GM19025 (cell line): Measurements from ENCODE around the gene TUT1.
"Not testable (repeated sequence)": the region's sequence is repeated elsewhere in the genome, so short reads cannot be mapped to it uniquely, and the experiment has no call there.

Experiments used
- ATAC-seq: cut with Tn5 transposase; IDR thresholded peaks from one replicate; pipeline ENCODE4 v1.9.1; 2021; ENCODE audit warnings: mild to moderate bottlenecking, low read depth, moderate library complexity; ENCODE audit not compliant: unreplicated experiment

TUT1 gene

DNA sequence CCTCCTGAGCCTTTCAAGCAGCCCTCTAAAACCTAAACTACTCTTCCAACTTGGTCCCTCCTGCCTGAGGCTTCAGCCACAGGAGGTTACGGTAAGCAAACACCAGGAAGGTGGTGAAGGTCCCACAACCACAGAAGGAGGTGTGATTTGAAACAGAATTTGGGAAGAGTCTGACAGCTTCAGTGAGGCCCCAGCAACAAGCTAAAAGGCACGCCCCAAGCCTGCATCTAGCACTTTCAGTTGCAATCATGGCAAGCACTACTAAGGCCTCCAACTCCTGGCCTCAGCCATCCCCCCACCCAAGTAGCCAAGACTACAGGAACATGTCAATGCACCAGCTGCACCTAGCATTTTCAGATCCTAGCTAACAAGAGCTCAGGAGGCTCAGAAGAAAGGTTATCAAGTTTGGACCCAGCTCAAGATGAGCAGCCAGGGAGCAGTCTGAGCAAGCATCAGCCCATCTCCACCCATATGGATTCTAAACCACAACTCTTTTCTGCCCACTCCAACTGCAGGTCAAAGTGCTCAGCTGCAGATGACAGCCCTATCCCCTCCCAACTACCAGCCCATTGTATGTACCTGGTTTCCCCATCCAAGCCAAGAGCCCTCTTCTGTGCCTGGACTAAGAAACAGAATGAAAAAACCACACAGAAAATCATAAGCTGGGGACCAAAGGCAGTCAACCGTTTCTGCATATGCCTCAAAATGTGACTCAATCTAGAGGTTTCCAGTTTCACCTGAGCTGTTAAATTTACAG, 34.3 kb downstream of the TUT1 start:
- ATAC-seq = peak; percentile 27

DNA sequence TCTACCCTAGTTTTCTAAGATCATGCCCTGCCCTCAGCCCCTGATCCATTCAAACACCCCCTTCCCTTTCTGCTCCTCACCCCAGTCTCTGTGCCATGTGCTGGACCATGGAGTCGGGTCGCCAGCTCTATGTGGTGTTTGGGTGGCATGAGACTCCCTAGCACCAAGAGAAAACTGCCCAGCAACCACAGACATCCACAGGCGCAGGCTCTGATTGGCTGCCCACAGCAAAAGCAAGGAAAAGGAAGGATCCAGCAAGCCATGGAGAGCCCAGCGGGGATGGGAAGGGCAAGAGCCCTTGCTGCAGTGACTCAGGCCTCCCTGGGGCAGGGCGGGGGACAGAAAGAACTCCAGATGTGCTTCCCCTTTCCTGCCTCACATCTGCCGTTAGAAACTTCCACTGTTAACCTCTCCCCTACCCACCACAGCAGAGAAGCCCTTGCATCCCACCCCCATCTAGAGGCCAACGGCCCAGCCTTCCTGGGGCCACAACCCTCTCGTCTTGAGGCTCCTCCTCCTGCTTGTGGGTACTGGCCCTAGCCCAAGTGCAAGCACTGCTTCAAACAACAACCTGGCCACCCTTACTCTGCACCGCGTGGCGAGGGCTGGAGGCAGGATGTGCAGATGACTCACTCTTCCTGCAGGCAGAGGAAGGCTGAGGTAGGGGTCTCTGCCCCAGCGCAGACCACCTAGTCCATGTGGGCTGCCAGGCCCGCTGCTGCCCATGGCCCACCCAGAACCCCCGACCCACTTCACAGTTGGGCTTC, 35.0 kb downstream of the TUT1 start:
- ATAC-seq = peak; percentile 36

DNA sequence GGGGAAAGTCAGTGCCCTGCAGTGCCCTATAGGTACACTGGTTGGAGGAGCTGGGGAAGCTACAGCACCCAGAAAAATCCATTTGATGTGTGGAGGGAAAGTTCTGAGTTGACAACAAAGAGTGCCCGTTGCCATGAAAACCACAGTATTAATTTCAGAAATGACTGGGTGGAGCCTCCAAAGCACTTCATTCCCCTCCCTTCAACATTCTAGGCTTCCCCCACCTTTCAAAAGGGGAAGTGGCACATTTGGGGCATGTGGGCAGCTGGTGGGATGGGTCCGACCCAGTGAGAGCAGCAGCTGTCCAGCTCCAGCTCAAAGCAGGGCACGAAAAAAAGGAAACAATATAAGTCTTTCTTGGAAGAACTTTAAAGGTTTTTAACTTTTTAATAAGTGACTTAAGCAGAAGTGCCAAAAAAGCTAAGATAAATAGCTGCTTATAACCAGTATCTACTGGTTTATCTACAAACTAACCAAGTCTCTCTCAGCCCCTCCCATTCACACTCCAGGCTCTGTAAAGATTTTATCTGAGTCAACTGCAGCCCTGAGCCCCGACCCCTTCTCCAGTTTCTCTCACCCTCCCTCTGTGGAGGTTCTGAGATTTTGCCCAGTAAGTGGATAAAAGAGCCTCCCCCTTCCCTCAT, 35.7 kb downstream of the TUT1 start:
- no peak for ATAC-seq

DNA sequence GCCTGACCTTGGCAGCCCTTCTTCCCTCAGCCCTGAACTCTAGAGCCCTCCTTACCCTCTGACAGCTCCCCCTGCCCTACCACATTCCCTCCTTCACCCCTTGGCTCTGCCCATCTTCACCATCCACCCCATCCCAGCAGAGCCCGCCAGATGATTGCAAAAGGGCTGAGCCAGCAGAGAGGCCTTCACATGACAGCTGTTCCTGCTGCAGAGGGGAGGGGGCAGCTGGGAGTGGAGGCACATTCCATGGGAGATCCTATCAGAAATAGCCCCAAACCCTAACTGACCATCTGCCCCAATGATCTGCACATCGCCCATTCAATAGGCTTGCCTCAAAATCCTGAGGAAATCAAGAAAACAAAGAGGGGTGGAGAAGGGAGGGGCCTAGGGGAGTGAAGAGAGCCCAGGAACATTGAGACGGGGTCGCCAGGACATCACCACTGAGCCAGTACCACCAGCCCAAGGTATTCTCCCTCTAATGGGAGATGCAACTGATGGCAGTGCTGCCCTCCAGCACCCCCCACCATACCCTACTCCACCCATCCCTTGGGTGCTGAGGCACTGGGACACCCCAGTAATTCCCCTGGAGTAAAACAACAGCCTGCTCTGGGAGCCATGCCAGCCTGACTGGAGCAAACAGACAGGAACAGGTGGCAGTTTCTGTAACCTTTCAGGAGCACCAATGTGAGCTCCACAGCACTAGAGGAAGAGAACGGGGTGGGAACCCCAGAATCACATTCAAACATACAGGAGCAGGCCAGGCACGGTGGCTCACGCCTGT, 36.7 kb downstream of the TUT1 start:
- ATAC-seq = no peak

DNA sequence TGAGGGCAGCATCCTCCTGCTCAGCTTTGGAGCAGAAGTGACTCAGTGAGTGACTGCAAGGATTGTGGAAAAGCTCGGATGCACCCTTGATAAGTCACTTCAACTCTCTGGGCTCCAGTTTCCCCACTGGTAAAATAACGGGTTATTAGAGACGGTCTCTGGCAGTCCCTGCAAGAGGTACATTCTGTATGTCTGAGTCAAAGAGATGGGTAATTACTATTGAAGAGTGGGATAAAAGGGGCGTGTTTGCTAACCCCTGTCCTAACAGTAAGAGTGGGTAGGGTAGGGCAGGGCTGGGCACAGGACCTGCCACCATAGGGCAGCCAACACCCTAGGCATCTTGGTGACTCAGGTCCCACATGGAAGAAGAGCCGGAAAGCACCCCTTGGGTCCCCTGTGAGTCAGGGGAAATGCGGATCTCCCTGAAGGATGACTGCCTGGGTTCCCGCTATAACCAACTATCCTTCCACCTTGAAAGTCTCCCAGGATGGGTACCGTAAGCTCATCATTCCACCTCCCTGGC, 37.4 kb downstream of the TUT1 start:
- ATAC-seq = no peak

DNA sequence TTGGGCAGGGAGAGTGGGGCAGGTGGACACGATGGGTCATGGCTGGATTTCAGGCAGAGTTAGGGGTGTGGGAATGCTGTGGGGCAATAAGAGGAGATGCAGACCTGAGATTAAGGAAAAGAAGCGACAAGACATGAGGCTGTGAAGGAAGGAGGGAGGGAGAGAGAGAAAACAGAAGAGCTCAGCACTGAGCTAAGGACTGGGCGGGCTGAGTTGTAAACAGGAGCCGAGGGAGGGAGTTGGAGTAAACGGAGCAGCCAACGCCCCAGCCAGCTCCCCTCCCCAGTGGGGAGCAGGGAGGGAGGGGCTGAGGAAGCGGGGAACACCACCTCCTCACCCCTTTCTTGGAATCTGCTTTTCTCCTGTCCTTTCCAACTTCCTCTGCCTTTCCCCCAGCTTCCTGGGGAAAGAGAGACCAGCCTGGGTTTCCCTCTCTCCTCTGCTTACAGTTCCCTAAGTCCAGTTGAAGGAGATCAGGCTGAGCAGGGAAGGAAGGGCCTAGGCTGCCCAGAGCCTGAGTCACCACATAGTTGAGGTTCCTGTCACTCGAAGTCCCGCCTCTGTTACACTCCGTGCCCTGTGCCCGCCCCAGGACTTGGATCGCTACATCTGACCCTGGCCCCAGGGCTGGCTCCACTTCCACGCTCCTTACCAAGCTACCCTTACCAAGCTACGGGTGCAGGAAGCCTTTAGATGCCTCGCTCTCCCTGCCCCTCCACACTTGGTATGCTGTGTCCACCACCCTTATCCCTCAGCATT, 38.1 kb downstream of the TUT1 start:
- no peak for ATAC-seq

DNA sequence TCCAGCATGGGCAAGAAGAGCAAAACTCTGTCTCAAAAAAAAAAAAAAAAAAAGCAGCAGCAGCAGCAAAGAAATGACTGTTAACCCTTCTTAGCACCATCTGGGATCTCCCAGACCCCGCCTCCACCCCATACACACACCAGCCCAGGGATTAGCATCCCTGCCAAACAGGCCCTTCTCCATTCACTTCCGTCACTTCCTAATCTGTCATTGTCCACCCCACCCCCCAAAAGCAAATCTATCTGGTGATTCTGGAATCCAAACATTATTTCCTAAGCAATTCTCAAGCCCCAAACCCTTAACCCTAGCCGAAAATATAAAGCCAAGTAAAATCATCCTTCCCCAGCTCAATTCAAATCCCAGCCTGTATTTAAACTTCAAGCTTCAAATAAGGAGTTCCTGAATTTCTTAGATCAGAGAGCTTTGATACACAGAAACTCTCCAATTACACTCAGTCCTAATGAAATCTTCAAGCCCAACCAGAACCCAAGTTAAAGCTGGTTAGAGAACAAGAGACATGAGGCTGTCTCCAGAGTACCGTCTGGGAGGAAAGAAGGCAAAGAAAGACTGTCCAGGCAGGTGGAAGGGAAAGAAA, 38.7 kb downstream of the TUT1 start:
- ATAC-seq = no peak

DNA sequence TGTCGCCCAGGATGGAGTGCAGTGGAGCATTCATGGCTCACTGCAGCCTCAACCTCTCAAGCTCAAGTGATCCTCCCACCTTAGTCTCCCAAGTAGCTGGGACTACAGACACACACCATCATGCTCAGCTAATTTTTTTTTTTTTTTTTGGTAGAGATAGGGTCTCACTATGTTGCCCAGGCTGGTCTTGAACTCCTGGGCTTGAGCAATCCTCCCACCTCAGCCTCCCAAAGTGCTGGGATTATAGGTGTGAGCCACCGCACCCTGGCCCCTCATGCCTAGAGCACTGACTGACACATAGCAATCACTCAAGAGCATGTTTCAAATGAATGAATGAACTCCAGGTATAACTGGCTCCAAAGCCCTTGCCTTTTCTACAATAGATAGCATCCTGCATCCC, 40.8 kb downstream of the TUT1 start:
- ATAC-seq = not testable (repeated sequence)

DNA sequence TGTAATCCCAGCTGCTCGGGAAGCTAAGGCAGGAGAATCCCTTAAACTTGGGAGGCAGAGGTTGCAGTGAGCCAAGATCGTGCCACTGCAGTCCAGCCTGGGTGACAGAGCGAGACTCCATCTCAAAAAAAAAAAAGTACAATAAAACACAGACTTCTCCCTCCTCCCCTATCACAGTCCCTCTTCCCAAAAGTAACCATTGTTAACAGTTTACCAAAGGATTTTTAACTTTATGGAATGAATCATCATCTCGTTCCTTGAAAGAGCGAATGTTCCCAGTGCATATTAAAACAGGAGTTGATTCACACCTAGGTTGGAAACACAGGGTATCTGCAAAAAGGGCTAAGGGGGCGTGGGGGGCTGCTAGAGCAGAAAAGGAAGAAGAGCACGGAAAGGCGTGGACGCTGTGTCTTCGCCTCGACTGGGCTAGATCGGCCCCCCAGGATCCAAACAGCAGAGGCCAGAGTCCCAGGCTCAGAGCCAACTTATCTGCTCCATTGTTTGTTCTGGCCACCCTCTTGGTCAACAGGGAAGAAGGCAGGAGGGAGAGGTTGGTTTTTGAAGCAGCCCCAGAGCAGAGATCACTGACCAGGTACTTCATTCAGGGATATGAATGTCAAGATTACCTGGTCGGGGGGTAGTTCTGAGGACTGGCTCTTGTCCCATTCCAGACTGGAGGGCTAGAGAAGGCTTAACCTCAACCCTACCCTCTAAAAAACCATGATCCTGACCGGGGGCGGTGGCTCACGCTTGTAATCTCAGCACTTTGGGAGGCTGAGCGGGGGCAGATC, 42.6 kb downstream of the TUT1 start:
- ATAC-seq = no peak

DNA sequence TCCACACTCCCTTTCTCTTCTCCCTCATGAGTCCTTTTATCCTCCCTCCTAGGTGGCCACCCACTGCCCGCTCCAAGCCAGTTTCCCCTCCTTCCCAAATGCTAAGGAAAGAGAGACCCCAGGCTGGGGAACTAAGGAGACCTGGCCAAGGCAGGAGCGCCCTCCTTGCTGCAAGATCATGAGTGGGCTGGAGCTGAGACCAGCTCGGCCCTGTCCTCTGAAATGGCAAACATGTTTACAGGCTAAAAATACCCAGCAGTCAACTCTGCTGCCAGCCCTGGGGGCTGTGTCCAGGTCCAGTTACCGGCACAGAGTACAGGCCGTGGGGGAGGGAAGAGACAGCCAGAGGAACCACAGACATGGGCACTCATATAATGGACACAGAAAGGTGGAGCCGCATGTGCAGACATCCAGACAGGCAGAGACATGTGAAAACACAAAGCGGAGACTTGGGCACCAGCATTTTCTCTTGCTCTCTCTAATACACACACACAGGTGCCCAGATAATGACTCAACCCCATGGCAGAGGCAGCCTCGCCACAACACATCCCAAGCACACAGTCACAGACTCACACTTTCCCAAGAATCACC, 43.5 kb downstream of the TUT1 start:
- ATAC-seq = no peak

DNA sequence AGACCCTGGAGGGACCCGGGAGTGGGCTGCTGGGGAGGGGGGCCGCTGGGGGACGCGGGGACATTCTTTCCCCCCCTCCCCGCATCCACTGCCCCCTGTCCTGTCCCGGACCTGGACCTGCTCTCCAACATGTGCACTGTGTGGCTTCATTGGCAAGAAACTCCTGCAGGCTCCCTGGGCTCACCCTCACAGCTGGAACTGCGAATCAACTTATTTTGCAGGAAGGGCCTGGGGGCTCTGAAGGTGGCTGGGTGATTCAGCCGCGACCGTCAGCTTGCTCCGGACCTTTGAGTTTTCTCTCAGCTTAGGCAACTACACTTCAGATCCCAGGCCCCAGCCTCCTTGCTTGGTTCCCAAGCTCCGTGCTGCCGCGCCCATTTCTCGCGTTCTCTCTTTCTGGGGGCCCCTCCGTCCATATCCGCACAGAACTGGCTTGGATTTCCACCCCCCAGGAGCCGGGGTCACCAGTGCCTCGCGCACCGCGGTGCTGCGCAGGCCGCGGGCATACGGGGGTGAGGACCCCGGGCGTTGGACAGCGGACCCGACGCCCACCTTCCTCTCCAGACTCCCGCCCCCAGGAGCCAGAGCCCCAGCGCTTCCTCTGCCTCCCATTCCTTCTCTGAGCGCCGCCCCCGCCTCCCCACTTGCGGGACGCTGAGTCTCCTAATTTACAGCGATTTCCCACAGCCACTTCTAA, 44.2 kb downstream of the TUT1 start:
- ATAC-seq = peak; percentile 4

DNA sequence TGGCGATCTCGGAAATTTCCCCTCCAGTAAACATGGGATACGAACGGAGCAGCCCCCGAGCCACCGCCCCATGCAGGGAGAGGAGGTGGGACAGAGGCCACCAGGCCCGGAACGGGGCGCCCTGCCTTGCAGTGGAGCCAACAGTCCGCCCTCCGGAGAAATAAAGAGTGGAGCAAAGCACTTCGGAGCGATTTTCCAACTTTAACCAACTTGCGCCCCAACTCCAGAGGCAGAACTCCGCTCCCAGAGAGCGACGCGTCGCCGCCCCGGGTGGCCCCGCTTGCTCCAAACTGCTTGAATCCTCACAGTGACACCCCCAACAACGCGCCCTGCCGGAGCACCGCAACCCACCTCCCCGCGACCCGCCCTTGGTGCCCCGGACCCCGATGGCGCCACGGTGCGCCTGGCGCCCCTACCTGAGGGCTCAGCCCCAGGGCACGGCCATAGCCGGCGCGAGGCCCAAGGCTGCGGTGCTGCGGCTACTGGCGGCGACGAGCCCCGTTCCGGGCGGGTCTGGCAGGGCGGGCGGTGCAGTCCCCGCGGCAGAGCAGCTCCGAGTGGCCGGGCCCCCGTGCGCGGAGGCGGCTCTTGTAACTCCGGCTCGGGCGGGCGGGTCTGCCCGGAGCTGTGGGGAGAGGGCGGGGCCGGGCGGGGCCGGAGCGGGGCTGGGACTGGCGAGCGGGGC, 44.9 kb downstream of the TUT1 start, which contains the start of gene AHNAK:
Gene AHNAK (minus strand): TSS at position 563 of the 685 bp plus-strand sequence. CDS start 10,708 bp downstream, outside the sequence.
- ATAC-seq = peak; percentile 34

DNA sequence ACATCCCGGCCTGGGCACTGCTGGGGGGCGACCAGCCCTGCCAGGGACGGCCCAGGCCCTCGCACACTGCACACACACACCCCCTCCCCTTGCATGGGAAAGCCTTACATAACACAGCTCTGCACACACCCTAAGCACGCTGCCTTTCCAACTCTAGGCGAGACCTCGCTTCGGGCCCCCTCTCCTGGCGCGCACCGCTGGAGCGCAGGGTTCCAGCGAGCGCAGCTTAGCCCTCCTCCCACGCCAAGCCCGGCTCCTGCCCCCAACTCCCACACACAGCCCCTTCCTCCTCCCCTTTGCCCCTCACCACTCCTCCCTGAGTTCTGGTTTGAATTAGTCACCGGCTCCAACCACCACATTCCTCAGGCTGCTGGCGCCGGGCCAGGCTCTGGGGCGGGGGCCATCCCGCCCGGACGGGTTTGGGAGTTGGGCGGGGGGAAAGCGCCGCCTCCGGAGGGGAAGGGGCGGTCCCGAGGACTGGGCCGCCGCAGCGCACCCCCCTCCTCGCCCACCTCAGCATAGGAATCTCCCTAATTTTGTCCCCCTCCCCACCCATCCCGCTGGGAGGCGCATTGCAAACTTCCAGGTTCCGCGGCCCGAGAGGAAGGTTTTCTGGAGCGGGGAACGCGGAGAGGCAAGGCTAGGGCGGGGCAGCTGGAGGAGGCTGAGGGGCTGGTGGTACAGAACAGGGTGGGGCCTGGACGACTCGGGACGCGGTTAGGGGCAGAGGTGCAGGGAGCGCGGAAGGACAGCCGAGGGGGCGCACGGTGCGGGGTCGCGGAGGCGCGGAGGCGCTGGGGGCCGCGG, 45.7 kb downstream of the TUT1 start:
- no peak for ATAC-seq

DNA sequence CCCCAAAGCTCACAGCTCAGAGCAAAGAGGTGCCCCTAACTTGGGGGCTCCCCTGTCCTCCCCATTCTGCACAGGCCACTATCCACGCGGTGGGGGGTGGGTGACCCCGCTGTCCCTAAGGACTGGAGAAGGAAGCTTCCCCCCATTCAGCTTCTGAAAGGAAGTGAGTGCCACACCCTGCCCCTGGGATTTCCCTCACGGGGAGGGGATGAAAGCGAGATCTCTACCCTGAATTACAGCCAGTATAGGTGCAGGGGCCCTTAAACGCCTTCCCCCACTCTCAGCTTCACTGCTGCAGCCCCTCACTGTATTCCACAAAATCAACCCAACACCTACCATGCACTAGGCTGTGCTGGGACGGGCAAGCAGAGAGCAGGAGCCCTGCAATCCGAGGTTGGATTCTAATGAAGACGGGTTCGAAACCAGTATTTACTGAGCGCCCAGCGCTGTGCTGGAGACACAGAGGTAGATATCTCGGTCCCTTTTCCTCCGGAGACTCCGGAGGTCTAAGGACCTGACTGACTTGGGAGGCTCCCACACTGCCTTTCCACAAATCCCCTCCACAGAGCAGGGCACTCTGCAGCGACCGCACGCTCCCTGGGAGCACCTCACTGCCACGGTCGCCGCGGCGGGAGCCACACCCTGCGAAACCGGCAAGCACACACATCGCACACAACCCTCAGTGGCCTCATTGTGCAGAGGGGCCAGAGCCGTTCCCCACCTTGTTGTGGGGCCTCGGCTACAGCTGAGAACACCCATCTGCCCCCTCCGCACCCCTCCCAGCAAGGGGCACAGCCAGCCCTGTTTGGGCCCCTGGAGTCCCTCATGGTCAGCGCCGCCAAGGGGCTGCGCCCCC, 46.5 kb downstream of the TUT1 start:
- ATAC-seq = no peak
